Measurements from ENCODE around the gene LHFPL5.

Gene LHFPL5

DNA sequence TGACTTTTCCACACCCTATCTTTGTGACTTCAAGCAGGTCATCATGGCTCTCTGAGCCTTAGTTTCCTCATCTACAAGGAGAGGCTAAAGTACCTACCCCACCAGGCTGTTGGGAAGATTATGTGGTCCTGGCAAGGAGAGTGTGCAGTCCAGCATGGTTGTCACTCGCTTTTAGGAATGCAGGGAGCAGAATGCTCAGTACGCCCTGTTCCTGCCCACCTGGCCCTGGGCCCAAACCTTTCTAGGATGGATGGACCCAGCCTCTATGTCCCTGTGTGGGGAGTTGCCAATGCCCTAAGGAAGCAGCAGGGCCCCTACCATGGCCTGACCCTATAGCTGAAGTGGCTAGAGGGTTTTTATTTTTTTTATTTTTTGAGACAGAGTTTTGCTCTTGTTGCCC lies 26.7 kb upstream of the LHFPL5 start:
- Histone ChIP-seq H2AK5ac (ENCODE audit: low read length) (no peak overlapping the region), H3K36me3 (ENCODE audit: control insufficient read depth, insufficient read depth, low read length) (no peaks in the 10 kb centered on the region), H2BK15ac (replicated peaks; ENCODE audit: low read depth) (no peak overlapping the region), H3K56ac (ENCODE audit: low read length) (no peak overlapping the region), H2BK120ac (ENCODE audit: low read depth, low read length) (no peak overlapping the region), H3K18ac (ENCODE audit: low read length) (no peak overlapping the region), H3K79me1 (ENCODE audit: low read length) (no peaks in the 10 kb centered on the region), H3K23ac (ENCODE audit: low read length) (no peak overlapping the region), H3K27ac (ENCODE audit: low read depth, low read length) (no peak overlapping the region), H3K4me2 (ENCODE audit: low read length) (no peak overlapping the region), H3K79me2 (ENCODE audit: control insufficient read depth, insufficient read depth, low read length) (no peaks in the 10 kb centered on the region), H4K5ac (ENCODE audit: low read length) (no peak overlapping the region), H4K8ac (ENCODE audit: low read depth, low read length) (no peak overlapping the region), H3K27me3 (ENCODE audit: insufficient read depth, low read length, poor library complexity) (no peaks in the 10 kb centered on the region), H3K4me1 (ENCODE audit: control insufficient read depth, low read depth, low read length) (no peaks in the 10 kb centered on the region), H2BK5ac (ENCODE audit: low read length) (no peak overlapping the region), H3K4me3 (ENCODE audit: low read length) (no peak overlapping the region), H3K4ac (ENCODE audit: low read depth, low read length) (no peak overlapping the region), H3K9ac (ENCODE audit: low read length) (no peak overlapping the region)
- no CpG with 5 or more reads among the region's 2 CpGs for WGBS (ENCODE audit: extremely low coverage, insufficient coverage, low lambda C conversion rate)
- no peak for DNase-seq

DNA sequence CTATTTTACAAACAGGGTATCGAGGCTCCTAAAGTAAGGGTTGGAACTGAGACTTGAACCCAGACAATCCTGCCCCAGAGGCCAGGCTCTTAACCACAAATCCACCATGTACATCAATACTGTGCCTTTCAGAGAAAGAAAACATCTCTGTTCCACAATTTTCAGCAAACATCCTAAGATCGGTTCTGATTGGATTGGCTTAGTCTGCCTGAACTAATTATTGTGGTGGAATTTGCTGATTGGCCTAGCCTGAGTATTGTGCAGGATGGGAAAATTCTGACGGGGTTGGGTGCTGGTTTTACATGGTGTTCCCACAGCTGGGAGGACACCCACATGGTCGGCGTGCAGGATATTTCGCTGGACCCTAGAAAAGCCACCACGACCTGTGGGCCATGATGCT lies 24.4 kb upstream of the LHFPL5 start, which contains the start of gene CLPSL1:
CLPSL1 (plus strand) TSS at position 301 of the 400 bp plus-strand sequence; CDS start at position 393, 92 bp downstream.
- H3K56ac ChIP-seq (ENCODE audit: low read length): no peak within 1 kb of the TSS
- H3K79me2 ChIP-seq (ENCODE audit: control insufficient read depth, insufficient read depth, low read length): no peaks in the 10 kb centered on the region
- no peak within 1 kb of the TSS for H2BK120ac ChIP-seq (ENCODE audit: low read depth, low read length)
- H3K4me3 ChIP-seq (ENCODE audit: low read length): no peak within 1 kb of the TSS
- H2BK15ac ChIP-seq (replicated peaks; ENCODE audit: low read depth): no peak within 1 kb of the TSS
- no peak within 1 kb of the TSS for H4K5ac ChIP-seq (ENCODE audit: low read length)
- H3K18ac ChIP-seq (ENCODE audit: low read length): no peak within 1 kb of the TSS
- H3K4me2 ChIP-seq (ENCODE audit: low read length): no peak within 1 kb of the TSS
- H3K27me3 ChIP-seq (ENCODE audit: insufficient read depth, low read length, poor library complexity): no peaks in the 10 kb centered on the region
- H3K23ac ChIP-seq (ENCODE audit: low read length): no peak within 1 kb of the TSS
- H4K8ac ChIP-seq (ENCODE audit: low read depth, low read length): no peak within 1 kb of the TSS
- no peak within 1 kb of the TSS for H2BK5ac ChIP-seq (ENCODE audit: low read length)
- no peak within 1 kb of the TSS for H3K27ac ChIP-seq (ENCODE audit: low read depth, low read length)
- no peak for DNase-seq
- no peak within 1 kb of the TSS for H3K4ac ChIP-seq (ENCODE audit: low read depth, low read length)
- H3K9ac ChIP-seq (ENCODE audit: low read length): no peak within 1 kb of the TSS
- WGBS (ENCODE audit: extremely low coverage, insufficient coverage, low lambda C conversion rate): no CpG with 5 or more reads among the region's 7 CpGs
- H2AK5ac ChIP-seq (ENCODE audit: low read length): no peak within 1 kb of the TSS
- H3K36me3 ChIP-seq (ENCODE audit: control insufficient read depth, insufficient read depth, low read length): no peaks in the 10 kb centered on the region
- H3K79me1 ChIP-seq (ENCODE audit: low read length): no peaks in the 10 kb centered on the region
- no peaks in the 10 kb centered on the region for H3K4me1 ChIP-seq (ENCODE audit: control insufficient read depth, low read depth, low read length)

DNA sequence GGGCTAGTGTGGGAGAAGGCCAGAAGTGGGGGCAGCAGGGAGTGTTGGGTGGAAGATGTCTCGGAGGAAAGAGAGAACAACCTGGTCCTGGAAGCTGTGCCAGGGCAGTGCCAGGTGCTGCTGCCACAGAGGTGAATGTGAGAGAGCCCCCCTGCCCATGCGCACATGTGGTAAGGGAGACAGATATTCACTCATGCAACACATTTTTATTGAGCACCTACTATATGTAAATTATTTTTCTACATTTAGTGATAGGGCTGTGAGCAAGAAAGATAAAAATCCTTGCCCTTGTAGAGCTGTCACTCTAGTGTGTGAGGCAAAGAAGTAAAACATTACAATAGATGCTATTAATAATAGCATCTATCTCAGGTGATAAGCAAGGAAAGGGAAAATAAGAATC lies 23.9 kb upstream of the LHFPL5 start:
- Histone ChIP-seq H3K4me1 (ENCODE audit: control insufficient read depth, low read depth, low read length) (no peaks in the 10 kb centered on the region), H3K36me3 (ENCODE audit: control insufficient read depth, insufficient read depth, low read length) (no peaks in the 10 kb centered on the region), H3K27ac (ENCODE audit: low read depth, low read length) (no peak overlapping the region), H3K4me3 (ENCODE audit: low read length) (no peak overlapping the region), H3K56ac (ENCODE audit: low read length) (no peak overlapping the region), H3K9ac (ENCODE audit: low read length) (no peak overlapping the region), H2BK15ac (replicated peaks; ENCODE audit: low read depth) (no peak overlapping the region), H2BK5ac (ENCODE audit: low read length) (no peak overlapping the region), H3K4me2 (ENCODE audit: low read length) (no peak overlapping the region), H3K79me1 (ENCODE audit: low read length) (no peaks in the 10 kb centered on the region), H3K27me3 (ENCODE audit: insufficient read depth, low read length, poor library complexity) (no peaks in the 10 kb centered on the region), H4K8ac (ENCODE audit: low read depth, low read length) (no peak overlapping the region), H2BK120ac (ENCODE audit: low read depth, low read length) (no peak overlapping the region), H3K18ac (ENCODE audit: low read length) (no peak overlapping the region), H3K4ac (ENCODE audit: low read depth, low read length) (no peak overlapping the region), H2AK5ac (ENCODE audit: low read length) (no peak overlapping the region), H3K23ac (ENCODE audit: low read length) (no peak overlapping the region), H4K5ac (ENCODE audit: low read length) (no peak overlapping the region), H3K79me2 (ENCODE audit: control insufficient read depth, insufficient read depth, low read length) (no peaks in the 10 kb centered on the region)
- no CpG with 5 or more reads among the region's 2 CpGs for WGBS (ENCODE audit: extremely low coverage, insufficient coverage, low lambda C conversion rate)
- no peak for DNase-seq

DNA sequence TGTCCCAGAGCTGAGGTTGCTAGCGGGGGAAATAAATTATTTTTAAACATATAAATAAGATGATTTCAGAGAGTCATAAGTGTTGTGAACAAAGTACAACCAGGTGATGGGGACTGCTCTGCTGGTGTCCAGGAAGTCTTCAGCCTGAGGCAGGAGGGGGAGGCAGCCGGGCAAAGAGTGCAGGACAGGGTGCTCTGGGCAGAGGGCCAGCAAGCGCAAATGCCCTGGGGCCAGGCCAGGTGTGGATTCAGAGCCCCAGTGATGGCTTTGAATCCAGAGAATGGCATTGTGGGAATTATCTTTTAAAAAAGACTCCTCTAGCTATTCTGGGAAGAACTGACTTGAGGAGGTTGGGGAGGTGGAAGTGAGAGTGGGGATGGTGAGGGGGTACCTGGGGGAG lies 22.7 kb upstream of the LHFPL5 start:
- Histone ChIP-seq H3K56ac (ENCODE audit: low read length) (no peak overlapping the region), H3K4me3 (ENCODE audit: low read length) (no peak overlapping the region), H3K4ac (ENCODE audit: low read depth, low read length) (no peak overlapping the region), H3K4me2 (ENCODE audit: low read length) (no peak overlapping the region), H3K79me2 (ENCODE audit: control insufficient read depth, insufficient read depth, low read length) (no peaks in the 10 kb centered on the region), H2BK5ac (ENCODE audit: low read length) (no peak overlapping the region), H3K4me1 (ENCODE audit: control insufficient read depth, low read depth, low read length) (no peaks in the 10 kb centered on the region), H3K36me3 (ENCODE audit: control insufficient read depth, insufficient read depth, low read length) (no peaks in the 10 kb centered on the region), H3K9ac (ENCODE audit: low read length) (no peak overlapping the region), H3K79me1 (ENCODE audit: low read length) (no peaks in the 10 kb centered on the region), H2AK5ac (ENCODE audit: low read length) (no peak overlapping the region), H3K27me3 (ENCODE audit: insufficient read depth, low read length, poor library complexity) (no peaks in the 10 kb centered on the region), H2BK15ac (replicated peaks; ENCODE audit: low read depth) (no peak overlapping the region), H3K27ac (ENCODE audit: low read depth, low read length) (no peak overlapping the region), H4K5ac (ENCODE audit: low read length) (no peak overlapping the region), H3K23ac (ENCODE audit: low read length) (no peak overlapping the region), H2BK120ac (ENCODE audit: low read depth, low read length) (no peak overlapping the region), H3K18ac (ENCODE audit: low read length) (no peak overlapping the region), H4K8ac (ENCODE audit: low read depth, low read length) (no peak overlapping the region)
- DNase-seq: no peak
- no CpG with 5 or more reads among the region's 3 CpGs for WGBS (ENCODE audit: extremely low coverage, insufficient coverage, low lambda C conversion rate)

DNA sequence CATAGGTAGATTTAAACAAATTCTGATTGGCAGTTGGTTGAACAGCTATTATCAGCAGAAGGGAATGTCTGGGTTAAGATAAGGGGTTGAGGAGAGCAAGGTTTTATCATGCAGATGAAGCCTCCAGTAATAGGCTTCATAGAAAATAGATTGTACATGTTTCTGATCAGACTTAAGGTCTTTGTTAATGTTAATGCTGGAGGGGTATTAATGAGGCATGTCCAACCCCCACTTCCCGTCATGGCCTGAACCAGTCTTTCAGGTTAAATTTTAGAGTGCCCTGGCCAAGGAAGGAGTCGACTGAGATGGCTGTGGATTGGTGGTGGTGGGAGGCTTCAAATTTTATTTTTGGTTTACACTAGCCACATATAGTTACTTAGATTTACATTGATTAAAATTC lies 21.0 kb upstream of the LHFPL5 start:
- H3K4me1 ChIP-seq (ENCODE audit: control insufficient read depth, low read depth, low read length): no peaks in the 10 kb centered on the region
- H4K8ac ChIP-seq (ENCODE audit: low read depth, low read length): no peak overlapping the region
- no peaks in the 10 kb centered on the region for H3K36me3 ChIP-seq (ENCODE audit: control insufficient read depth, insufficient read depth, low read length)
- DNase-seq: no peak
- no peak overlapping the region for H3K56ac ChIP-seq (ENCODE audit: low read length)
- H2BK120ac ChIP-seq (ENCODE audit: low read depth, low read length): no peak overlapping the region
- H3K79me1 ChIP-seq (ENCODE audit: low read length): no peaks in the 10 kb centered on the region
- no peak overlapping the region for H3K27ac ChIP-seq (ENCODE audit: low read depth, low read length)
- no peak overlapping the region for H3K4me2 ChIP-seq (ENCODE audit: low read length)
- no peaks in the 10 kb centered on the region for H3K27me3 ChIP-seq (ENCODE audit: insufficient read depth, low read length, poor library complexity)
- H2BK15ac ChIP-seq (replicated peaks; ENCODE audit: low read depth): no peak overlapping the region
- no peak overlapping the region for H2AK5ac ChIP-seq (ENCODE audit: low read length)
- no peak overlapping the region for H3K23ac ChIP-seq (ENCODE audit: low read length)
- no peak overlapping the region for H3K9ac ChIP-seq (ENCODE audit: low read length)
- no peaks in the 10 kb centered on the region for H3K79me2 ChIP-seq (ENCODE audit: control insufficient read depth, insufficient read depth, low read length)
- no peak overlapping the region for H2BK5ac ChIP-seq (ENCODE audit: low read length)
- H4K5ac ChIP-seq (ENCODE audit: low read length): no peak overlapping the region
- H3K4ac ChIP-seq (ENCODE audit: low read depth, low read length): no peak overlapping the region
- H3K4me3 ChIP-seq (ENCODE audit: low read length): no peak overlapping the region
- no peak overlapping the region for H3K18ac ChIP-seq (ENCODE audit: low read length)
- no CpG with 5 or more reads among the region's 2 CpGs for WGBS (ENCODE audit: extremely low coverage, insufficient coverage, low lambda C conversion rate)

DNA sequence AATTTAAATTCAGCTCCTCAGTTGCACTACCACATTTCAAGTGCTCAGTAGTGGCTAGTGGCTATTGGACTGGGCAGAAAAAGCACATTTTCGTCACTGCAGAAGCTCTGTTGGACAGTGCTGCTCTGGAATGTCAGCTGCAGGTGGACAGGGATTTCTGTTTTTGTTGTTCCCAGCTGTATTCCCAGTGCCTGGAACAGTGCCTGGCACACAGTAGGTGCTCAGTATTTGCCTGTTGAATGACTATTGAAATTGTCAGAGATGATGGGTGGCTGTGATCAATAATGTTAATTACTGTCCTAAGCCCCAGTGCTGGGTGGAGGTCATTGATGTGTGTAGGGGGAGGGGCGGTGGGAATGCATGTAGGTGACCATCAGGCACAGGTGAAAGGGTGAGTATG lies 18.9 kb upstream of the LHFPL5 start:
- no CpG with 5 or more reads among the region's 2 CpGs for WGBS (ENCODE audit: extremely low coverage, insufficient coverage, low lambda C conversion rate)
- DNase-seq: no peak
- Histone ChIP-seq H3K4me1 (ENCODE audit: control insufficient read depth, low read depth, low read length) (no peaks in the 10 kb centered on the region), H3K79me2 (ENCODE audit: control insufficient read depth, insufficient read depth, low read length) (no peaks in the 10 kb centered on the region), H3K79me1 (ENCODE audit: low read length) (no peaks in the 10 kb centered on the region), H2BK15ac (replicated peaks; ENCODE audit: low read depth) (no peak overlapping the region), H2BK120ac (ENCODE audit: low read depth, low read length) (no peak overlapping the region), H3K27ac (ENCODE audit: low read depth, low read length) (no peak overlapping the region), H3K56ac (ENCODE audit: low read length) (no peak overlapping the region), H3K4me3 (ENCODE audit: low read length) (no peak overlapping the region), H4K8ac (ENCODE audit: low read depth, low read length) (no peak overlapping the region), H3K36me3 (ENCODE audit: control insufficient read depth, insufficient read depth, low read length) (no peaks in the 10 kb centered on the region), H3K4ac (ENCODE audit: low read depth, low read length) (no peak overlapping the region), H3K9ac (ENCODE audit: low read length) (no peak overlapping the region), H2BK5ac (ENCODE audit: low read length) (no peak overlapping the region), H3K27me3 (ENCODE audit: insufficient read depth, low read length, poor library complexity) (no peaks in the 10 kb centered on the region), H4K5ac (ENCODE audit: low read length) (no peak overlapping the region), H2AK5ac (ENCODE audit: low read length) (no peak overlapping the region), H3K18ac (ENCODE audit: low read length) (no peak overlapping the region), H3K23ac (ENCODE audit: low read length) (no peak overlapping the region), H3K4me2 (ENCODE audit: low read length) (no peak overlapping the region)
